ENCODE results near the gene IL17RE.
"Not testable (repeated sequence)": the region's sequence is repeated elsewhere in the genome, so short reads cannot be mapped to it uniquely, and the experiment has no call there.

IL17RE gene, protein sequence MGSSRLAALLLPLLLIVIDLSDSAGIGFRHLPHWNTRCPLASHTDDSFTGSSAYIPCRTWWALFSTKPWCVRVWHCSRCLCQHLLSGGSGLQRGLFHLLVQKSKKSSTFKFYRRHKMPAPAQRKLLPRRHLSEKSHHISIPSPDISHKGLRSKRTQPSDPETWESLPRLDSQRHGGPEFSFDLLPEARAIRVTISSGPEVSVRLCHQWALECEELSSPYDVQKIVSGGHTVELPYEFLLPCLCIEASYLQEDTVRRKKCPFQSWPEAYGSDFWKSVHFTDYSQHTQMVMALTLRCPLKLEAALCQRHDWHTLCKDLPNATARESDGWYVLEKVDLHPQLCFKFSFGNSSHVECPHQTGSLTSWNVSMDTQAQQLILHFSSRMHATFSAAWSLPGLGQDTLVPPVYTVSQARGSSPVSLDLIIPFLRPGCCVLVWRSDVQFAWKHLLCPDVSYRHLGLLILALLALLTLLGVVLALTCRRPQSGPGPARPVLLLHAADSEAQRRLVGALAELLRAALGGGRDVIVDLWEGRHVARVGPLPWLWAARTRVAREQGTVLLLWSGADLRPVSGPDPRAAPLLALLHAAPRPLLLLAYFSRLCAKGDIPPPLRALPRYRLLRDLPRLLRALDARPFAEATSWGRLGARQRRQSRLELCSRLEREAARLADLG

DNA sequence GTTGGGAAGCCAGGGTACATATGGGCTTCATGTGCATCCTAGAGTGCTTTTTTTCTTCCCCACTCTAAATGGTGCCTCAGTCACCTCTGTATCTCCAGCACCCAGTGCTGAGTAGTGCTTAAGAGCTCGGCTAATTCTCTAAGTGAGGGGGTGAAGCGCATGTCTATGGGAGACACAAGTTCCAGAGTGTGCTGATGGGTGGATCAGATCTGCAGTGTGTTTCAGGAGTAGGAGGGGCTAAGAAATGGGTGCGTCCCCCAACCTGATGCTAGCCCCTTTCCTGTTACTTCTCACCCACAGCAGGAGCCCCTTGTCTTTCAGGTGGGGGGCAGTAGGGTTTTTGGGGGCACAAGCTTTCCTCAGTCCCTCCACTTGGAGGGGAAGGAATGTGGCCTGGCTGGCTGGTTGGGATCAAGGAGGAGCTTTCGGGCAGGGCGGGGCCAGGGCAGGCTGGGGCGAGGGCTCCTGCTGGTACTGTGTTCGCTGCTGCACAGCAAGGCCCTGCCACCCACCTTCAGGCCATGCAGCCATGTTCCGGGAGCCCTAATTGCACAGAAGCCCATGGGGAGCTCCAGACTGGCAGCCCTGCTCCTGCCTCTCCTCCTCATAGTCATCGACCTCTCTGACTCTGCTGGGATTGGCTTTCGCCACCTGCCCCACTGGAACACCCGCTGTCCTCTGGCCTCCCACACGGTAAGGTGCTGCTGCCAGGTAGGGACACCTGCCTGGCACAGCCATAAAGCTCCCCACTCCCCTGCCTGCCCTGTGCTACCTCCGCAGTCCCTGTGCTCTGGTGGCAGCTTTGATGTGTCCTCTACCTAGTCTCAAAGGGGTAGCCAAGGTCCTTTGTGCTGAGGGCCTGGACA is at the start of gene IL17RE:
TSS of gene IL17RE (plus strand) at position 477 of the 866 bp plus-strand sequence. CDS start at position 562, 85 bp downstream.
- DNase-seq: peak; percentile 55

DNA sequence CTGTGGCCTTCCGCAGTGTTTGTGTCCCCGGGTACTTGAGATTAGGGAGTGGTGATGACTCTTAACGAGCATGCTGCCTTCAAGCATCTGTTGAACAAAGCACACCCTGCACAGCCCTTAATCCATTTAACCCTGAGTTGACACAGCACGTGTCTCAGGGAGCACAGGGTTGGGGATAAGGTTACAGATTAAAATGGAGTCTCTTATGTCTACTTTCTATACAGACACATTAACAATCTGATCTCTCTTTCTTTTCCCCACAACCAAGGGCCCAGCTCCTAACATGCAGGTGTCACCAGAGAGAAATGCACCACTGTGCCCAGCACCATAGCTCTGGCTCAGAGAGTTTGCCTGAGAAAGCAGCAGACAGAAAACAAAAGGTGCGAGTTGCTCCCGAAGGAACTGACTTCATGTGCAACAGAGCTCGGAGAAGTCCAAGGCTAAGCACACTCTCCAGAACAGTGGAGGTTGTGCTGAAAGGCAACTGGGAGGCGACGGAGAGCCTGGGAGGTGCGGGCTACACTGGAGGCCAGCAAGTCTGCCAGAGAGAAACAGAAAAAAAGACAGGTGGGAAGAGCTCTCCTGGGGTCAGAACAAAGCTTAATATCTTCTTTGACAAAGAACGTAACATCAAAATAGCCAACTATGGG is 48.2 kb upstream of the IL17RE start:
- DNase-seq: not testable (repeated sequence)

DNA sequence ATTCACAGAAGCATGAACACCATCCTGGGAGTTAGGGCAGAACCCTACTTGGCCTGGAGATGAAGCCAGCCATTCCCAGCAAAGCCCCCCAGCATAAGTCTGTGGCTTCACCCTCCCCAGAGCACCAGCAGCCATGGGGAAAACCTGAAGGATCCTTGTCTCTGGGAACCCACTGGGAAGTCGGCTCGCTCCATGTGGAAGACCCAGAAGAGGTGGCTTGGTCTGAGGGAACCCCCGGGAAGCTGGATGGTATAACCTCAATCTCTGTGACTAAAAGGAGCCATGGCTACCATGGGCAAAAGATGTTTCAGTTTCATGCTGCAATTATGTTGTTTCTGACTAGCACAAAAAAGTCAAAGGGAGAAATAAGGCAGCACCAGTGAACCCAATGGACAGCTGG is 47.1 kb upstream of the IL17RE start:
- DNase-seq: no peak

DNA sequence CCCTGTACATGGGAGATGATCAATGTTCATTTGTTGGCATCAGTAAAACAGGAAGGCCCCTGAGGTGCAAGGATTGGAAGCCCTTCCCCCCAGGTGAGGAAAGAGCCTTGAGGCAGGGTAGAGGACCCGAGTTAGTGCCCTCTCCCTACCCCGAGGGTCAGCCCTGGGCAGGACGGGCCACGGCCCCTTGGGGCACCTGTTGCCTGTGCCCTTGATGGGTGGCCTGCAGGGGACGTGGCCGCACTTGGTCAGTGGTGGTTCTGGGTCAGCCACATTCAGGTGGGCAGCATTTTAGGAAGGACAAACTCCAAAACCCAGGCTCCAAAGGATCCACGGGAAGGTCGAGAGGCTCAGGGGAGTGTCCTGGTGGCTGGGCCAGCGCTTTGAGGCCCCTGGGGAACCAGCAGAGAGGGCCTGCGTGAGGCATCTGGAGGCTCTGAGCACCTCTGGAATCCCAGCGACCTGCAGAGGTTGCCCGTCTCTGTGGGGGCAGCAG is 43.1 kb upstream of the IL17RE start:
- DNase-seq: no peak

DNA sequence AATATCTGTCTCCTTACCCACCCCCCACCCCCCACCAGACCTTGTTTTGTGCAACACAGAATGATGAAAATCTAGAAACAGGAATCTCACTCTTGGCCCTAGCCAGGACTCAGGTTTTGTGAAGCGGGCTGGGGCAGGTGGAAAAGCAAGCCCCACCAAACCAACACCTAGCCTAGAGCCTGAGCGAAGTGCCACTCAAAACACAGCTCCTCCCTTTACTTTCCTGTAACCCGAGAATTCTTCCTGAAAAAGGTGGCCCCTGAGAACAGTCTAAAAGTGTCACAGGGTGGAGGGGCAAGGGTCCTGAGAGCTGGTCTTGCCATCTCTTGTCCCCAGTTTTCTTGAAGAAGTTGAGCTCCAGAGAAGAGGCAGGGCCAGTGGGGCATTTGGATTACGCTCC is 41.4 kb upstream of the IL17RE start:
- no peak for DNase-seq

DNA sequence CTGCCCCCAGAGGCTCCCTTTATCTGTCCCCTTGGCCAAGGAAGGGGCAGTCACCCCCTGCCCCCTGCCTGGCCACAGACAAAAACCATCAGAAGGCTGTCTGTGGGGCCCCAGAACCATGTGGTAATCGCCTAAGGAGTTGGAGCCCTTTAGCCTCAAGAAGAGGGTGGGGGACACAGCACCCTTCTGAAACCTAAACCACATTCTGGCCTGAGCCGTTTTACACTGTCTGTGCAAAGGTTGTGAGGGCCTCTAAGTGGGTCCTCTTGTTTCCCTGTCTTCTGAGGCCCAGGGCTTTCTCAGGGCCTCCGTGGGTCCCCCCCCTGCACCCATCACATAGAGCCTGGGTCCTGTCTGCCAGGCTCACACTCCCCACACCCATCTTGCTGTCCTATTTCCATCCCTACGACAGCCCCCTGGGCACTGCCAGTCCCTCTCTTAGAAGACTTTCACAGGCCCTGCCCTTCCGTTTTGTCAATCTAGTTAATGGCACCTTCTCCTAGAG is 41.0 kb upstream of the IL17RE start:
- DNase-seq: no peak

DNA sequence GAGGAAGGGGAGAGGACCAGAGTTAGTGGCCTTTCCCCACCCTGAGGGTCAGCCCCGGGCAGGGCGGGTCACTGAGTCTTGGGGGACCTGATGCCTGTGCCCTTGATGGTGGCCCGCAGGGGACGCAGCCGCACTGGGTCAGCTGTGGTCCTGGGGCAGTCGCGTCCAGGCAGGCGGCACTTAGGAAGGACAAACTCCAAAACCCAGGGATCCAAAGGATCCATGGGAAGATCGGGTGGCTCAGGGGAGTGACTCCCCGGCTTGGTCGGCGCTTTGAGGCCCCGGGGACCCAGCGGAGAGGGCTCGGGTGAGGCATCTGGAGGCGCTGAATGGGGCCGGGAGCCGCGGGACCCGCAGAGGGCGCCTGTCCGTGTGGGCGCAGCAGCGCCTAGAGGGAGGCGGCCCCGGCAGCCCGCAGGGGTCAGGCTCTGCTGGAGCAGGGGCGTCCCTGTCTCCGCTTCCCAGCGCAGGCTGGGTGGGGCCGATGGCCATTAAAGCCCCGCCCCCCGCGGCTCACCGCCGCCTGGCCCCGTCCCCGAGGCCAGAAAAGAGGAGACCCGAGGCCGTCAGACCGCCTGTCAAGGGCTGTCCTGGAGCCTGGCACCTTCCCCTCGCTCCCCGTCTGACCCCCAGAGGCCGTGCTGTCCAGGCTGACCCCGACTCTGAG is 40.1 kb upstream of the IL17RE start:
- no peak for DNase-seq

DNA sequence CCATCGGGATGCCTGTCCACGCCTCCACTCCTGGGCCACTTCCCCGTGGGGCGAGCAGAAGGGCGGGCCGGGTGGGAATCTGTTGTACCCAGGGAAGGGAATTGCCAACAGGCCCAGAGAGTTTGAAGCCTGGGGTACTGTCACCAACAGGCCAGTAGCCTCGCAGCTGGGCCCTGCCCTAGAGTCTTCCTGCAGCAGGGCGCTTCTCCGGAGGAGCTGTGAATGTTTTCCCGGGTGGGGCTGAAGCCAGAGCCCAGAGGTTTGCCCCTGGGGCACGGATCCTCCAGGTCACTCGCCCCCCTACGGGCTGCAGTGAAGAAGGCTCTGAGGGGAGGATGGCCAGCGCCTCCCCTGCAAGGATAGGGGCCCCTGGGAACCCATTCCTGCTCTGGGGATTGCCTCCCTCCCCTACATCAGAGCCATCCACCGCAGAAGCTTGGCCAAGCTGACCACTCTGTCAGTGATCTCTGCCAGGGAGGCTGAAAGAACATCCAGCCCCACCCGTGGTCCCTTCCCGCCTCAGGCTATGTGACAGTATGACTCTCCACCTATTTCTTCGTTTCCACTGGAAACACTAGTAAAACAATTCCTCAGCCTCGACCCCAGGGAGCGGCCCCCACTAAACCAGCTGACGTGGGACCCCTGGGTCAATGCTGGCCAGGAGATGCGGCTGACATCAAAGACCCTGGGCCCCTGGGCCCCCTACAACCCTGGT is 39.4 kb upstream of the IL17RE start:
- DNase-seq: no peak

DNA sequence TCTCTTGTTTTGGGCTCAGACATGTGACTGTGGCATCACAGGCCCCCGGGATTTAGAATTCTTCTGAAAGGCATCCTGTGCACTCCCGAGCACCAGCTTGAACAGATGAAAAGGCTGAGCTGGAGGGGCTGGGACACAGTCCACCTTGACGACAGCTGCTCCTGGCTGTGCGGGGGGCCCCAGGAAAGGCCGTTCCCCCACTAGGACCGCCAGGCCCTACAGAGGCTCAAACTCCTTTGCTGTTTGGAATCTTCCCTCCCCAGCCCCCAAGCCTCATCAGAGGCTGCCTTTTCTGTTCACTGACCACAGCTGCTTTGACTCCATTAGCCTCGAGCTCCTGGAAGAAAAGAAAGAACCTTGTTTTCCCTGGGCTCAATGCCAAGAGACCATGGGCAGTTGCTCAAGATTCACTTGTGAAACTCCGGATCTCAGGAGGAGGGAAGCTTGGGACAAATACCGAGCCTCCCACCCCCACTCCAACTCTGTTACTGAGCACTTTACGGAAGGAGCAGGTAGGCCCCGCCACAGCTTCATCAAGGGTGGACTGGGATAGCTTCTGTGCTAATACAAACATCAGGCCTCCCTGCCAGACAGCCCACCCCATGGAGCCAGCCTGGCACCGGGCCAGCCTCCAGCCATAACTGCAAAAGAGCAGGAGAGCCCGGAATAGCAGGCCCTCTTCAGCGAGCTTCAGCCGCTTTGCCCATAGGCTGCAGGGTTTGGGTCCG is 38.3 kb upstream of the IL17RE start:
- DNase-seq: peak; percentile 85

DNA sequence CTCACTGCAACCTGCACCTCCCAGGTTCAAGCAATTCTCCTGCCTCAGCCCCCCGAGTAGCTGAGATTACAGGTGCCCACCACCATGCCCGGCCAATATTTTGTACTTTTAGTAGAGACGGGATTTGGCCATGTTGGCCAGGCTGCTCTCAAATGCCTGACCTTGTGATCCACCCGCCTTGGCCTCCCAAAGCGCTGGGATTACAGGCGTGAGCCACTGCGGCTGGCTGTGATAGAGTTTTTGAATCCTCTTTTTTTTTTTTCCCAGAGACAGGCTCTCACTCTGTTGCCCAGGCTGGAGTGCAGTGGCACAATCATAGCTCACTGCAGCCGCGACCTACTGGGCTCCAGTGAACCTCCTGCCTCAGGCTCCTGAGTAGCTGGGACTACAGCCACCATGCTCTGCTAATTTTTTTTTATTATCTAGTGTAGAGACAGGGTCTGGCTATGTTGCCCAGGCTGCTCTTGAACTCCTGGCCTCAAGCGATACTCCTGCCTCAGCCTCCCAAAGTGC is 37.5 kb upstream of the IL17RE start:
- DNase-seq: not testable (repeated sequence)

DNA sequence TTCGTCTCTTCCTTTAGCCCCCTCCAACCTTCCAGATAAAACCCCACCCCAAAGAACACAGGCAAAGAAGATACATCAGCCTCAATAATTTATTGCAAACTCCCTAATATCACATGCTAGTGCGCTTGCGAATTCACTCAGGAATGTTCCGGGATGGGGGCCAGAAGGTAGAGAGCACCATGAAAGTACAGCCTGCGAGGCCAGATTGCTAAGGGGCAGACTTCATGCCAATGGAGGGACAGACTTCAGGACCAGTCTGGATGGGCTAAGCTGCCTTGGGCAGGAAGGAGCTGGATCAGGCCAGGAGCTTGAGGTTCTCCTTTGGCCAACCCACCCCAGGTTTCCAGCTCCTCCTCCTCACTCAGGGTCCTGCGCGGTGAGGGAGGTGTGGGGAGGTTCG is 36.0 kb upstream of the IL17RE start:
- DNase-seq: no peak

DNA sequence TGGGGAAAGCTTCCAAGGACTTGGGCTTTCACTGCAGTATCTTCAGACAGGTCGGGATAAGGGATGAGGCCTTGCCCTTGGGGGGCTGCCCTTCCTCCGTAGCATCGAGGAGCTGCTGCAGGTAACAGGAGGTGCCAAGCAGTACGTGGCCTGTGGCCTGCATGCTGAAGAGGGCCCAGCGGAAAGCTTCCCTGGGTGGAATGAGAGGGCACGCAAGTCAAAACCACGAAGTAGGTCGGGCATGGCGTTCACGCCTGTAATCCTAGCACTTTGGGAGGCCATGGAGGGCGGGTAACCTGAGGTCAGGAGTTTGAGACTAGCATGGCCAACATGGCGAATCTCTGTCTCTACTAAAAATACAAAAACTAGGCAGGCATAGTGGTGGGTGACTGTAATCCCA is 35.5 kb upstream of the IL17RE start:
- DNase-seq: no peak

DNA sequence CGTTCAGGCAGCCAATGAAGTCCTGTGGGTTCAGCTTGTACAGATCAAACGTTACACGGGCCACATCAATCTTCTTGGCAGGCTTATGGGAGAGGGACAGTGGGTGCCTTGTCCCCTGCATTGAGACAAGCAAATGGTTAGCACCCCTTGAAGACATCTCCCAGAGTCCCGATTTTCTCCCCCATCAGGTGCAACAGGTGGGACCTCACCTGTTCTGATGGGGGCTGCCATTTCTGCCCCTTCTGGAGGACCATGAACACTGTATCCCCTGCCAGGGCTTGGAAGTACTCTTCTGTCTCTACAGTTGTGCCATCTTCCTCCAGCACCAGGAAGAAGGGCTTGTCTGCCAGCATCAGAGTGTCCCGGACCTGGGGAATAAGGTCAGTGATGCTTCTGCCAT is 32.7 kb upstream of the IL17RE start:
- no peak for DNase-seq

DNA sequence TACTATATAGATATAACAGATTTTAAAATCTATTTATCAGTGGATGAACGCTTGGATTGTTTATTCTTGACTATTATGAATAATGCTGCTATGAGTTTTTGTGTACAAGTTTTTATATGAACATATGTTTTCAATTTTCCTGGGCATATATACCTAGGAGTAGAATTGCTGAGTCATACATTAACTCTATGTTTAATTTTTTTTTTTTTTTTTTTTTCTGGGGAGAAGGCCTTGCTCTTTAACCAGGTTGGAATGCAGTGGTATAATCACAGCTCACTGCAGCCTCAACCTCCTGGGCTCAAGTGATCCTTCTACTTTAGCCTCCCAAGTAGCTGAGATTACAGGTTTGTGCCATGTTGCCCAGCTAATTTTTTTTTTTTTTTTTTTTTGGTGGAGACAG is 31.7 kb upstream of the IL17RE start:
- DNase-seq: no peak

DNA sequence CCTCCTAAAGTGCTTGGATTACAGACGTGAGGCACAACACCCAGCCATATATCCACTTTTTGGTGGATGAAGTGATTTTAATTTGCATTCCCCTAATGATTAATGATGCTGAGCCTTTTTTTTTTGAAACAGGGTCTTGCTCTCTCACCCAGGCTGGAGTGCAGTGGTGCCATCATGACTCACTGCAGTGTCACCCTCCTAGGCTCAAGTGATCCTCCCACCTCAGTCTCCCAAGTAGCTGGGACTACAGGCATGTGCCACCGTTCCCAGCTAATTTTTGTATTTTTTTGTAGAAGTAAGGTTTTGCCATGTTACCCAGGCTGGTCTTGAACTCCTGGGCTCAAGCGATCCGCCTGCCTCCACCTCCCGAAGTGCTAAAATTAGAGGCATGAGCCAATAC is 30.6 kb upstream of the IL17RE start:
- not testable (repeated sequence) for DNase-seq

DNA sequence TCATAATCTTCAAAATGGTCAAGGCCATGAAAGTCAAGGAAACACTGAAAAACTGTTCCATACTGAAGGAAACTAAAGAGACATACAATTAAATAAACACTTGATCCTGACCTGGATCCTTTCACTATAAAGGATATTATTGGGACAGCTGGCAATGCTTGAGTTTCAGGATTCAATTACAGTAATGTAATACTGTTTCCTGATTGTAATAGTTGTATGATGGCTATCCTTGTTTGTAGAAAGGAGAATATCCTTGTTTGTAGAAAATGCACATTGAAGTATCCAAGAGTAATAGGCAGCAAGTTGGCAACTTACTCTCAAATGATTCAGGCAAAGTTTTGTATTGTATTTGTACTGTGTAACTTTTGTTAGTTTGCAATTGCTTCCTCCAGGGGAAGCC is 27.2 kb upstream of the IL17RE start:
- peak; percentile 44 for DNase-seq

DNA sequence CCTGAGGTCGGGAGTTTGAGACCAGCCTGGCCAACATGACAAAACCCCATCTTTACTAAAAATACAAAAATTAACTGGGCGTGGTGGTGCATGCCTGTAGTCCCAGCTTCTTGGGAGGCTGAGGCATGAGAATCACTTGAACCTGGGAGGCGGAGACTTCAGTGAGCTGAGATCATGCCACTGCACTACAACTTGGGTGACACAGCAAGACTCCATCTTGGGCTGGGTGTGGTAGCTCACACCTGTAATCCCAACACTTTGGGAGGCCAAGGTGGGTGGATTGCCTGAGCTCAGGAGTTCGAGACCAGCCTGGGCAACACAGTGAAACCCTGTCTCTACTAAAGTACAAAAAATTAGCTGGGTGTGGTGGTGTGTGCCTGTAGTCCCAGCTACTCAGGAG is 26.4 kb upstream of the IL17RE start:
- not testable (repeated sequence) for DNase-seq

DNA sequence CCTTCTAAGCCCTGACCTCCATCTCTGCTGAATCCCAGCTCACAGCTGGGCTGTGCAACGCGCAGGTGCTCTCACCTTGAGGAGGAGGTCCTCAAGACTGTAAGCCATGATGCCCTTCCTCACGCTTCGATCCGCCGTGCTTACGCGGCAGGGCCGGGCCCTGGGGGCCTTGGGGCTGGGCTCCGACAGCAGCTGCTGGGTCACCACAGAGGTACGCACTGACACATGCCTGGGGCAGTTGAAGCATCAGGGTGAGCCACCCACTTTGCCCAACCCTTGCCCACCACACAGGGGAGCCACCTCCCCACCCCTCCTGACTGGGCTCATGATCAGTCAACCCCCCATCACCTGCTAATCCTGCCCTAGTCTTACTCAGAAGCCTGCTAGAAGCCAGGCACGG is 25.7 kb upstream of the IL17RE start:
- no peak for DNase-seq

DNA sequence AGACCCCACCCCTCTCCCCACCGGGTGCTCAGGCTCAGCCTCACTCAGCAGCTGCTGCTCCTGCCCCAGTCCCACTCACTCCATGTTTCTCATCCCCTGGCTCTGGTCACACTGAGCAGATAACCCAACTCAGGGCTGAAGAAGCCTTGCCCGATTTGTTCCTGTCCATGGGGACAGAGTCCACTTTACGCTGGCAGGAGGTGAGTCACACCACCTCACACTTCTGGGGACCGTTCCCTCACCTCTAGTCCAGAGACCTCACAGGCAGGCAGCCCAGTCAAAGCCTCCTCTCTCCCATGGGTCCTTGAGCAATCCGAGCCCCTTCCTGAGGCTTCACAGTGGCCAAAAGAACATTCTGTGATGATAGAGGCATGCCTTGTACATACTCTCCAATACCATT is 23.9 kb upstream of the IL17RE start:
- no peak for DNase-seq

DNA sequence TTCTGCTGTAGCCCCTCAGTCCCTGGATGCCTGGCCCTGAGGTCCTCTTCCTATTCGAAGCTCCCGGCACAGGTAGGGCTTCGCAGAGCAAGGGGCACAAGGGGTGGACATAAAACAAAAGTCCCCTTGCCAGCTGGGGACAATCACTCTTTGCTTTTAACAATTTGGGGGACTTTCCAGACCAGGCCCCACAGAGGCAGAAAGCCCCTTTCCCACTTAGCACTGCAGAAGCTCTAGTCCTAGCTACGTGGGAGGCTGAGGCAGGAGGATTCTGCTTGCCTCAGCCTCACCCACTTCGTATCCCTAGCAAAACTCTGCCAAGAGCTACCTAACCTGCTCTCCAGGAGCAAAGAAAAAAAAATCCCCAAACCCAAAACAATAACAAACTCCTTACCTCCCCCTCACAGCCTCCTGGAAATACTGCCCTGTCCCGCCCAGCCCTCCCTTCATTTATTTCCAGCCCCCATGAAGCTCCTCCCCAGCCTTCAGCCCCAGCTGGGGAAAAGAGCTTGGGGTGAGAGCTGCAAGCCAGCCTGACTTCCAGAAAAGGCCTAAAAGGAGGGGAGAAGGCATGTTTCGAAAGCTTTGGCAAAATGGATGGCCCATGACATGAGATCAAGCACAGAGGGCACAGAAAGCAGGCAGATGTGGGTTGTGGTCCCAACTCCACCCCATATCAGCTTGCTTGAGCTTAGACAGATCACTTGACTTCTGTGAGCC is 22.7 kb upstream of the IL17RE start, which contains the start of gene CIDEC:
TSS of gene CIDEC (minus strand) at position 424 of the 720 bp plus-strand sequence. CDS start 1,767 bp downstream, outside the sequence.
- no peak for DNase-seq

Measured in NCI-H69 (cell line).